Naive thymus-derived CD4-positive, alpha-beta T cell (primary cell): ENCODE measurements around the gene ZNF81. TPM values are rescaled to one million over a fixed set of nuclear protein-coding genes. Genes with fewer than 3 reads are reported as not detected.

ENCODE experiments used
- ATAC-seq: fragments of 150-1000 bp; cut with Tn5 transposase; 2 replicates; pipeline ENCODE4 v1.10.0; 2021; ENCODE audit warnings: mild to moderate bottlenecking, moderate library complexity
- CTCF ChIA-PET: fragments of 350-600 bp; sonication (Branson Sonifier 250); formaldehyde crosslinking; loops from one replicate; lab custom pipeline; 2021; ENCODE audit warnings: antibody characterized with exemption; lab: Charles Lee
- POLR2A ChIA-PET: fragments of 350-600 bp; sonication (Branson Sonifier 250); formaldehyde crosslinking; loops from one replicate; lab custom pipeline; 2021; ENCODE audit warnings: antibody characterized with exemption, inconsistent platforms; lab: Charles Lee
- DNase-seq, 9 donors: peaks; one replicate each; pipeline versions ENCODE4 v3.0.0 to v3.0.0-alpha.2; 2020 to 2022; ENCODE audit warnings: mixed read lengths in 1 of 9
- H3K27ac ChIP-seq: one replicate; pipeline ENCODE4 v1.7.0; 2013; ENCODE audit warnings: mild to moderate bottlenecking, low read depth, low read length, moderate library complexity
- H3K27me3 ChIP-seq, 2 donors: one replicate each; pipeline ENCODE4 v1.7.0; 2013; ENCODE audit warnings: low read length in 2 of 2, mild to moderate bottlenecking in 2 of 2, moderate library complexity in 2 of 2; ENCODE audit not compliant: control insufficient read depth in 2 of 2, insufficient read depth in 2 of 2
- H3K36me3 ChIP-seq, 3 experiments: 1 replicate in 2 of 3; 2 replicates in 1 of 3; pipeline ENCODE4 v1.7.0; 2013; ENCODE audit warnings: low read length in 3 of 3, mild to moderate bottlenecking in 3 of 3, moderate library complexity in 1 of 3; ENCODE audit not compliant: insufficient read depth in 3 of 3, control insufficient read depth in 2 of 3
- H3K4me1 ChIP-seq, 2 donors: one replicate each; pipeline ENCODE4 v1.7.0; 2013; ENCODE audit warnings: low read length in 2 of 2, mild to moderate bottlenecking in 2 of 2, moderate library complexity in 1 of 2; ENCODE audit not compliant: control insufficient read depth in 2 of 2, insufficient read depth in 2 of 2
- H3K4me3 ChIP-seq: 2 replicates; pipeline ENCODE4 v1.7.0; 2013; ENCODE audit warnings: mild to moderate bottlenecking, low read length
- H3K9me3 ChIP-seq, 3 experiments: 1 replicate in 2 of 3; 2 replicates in 1 of 3; pipeline ENCODE4 v1.7.0; 2013; ENCODE audit warnings: low read length in 3 of 3; ENCODE audit not compliant: control insufficient read depth in 2 of 3
- H3K27ac Mint-ChIP-seq, 9 donors: one replicate each; pipeline ENCODE4 v1.8.0; 2020 to 2022; ENCODE audit warnings: mixed read lengths in 9 of 9, mild to moderate bottlenecking in 8 of 9, moderate library complexity in 5 of 9, inconsistent platforms in 2 of 9
- H3K27me3 Mint-ChIP-seq, 5 donors: one replicate each; pipeline ENCODE4 v1.8.0; 2021 to 2022; ENCODE audit warnings: mixed read lengths in 5 of 5, mild to moderate bottlenecking in 1 of 5
- H3K36me3 Mint-ChIP-seq, 5 donors: one replicate each; pipeline ENCODE4 v1.8.0; 2020 to 2022; ENCODE audit warnings: mixed read lengths in 5 of 5, mild to moderate bottlenecking in 3 of 5, inconsistent platforms in 1 of 5
- H3K4me1 Mint-ChIP-seq, 7 donors: one replicate each; pipeline ENCODE4 v1.8.0; 2020 to 2022; ENCODE audit warnings: mixed read lengths in 7 of 7, mild to moderate bottlenecking in 3 of 7, inconsistent platforms in 1 of 7
- H3K4me3 Mint-ChIP-seq, 10 donors: one replicate each; pipeline ENCODE4 v1.8.0; 2020 to 2022; ENCODE audit warnings: mild to moderate bottlenecking in 10 of 10, mixed read lengths in 10 of 10, moderate library complexity in 6 of 10, inconsistent platforms in 2 of 10
- H3K9me3 Mint-ChIP-seq, 11 donors: one replicate each; pipeline ENCODE4 v1.8.0; 2020 to 2022; ENCODE audit warnings: mixed read lengths in 11 of 11, mild to moderate bottlenecking in 4 of 11, inconsistent platforms in 1 of 11, moderate library complexity in 1 of 11
- intact Hi-C, 2 donors: fragments of 100-400 bp; cut with micrococcal nuclease; formaldehyde crosslinking; loops; one replicate each; pipeline ENCODE4 v1.15.1; 2023
- polyA plus RNA-seq, 2 donors: library from polyadenylated mRNA; unstranded; fragments of 300-500 nt; fragmentation: Illumina TruSeq; gene quantifications; one replicate each; pipeline ENCODE4 v1.2.3, GENCODE V29; 2021
- total RNA-seq, 6 experiments: library from RNA in 5 of 6; stranded (reverse) in 5 of 6; gene quantifications; 1 replicate in 5 of 6; 2 replicates in 1 of 6; pipeline ENCODE4 v1.2.3 and lab custom pipeline; 2021 to 2026

Gene ZNF81
- total and polyA plus RNA-seq, 7 experiments from 2014 or later: 2.1 to 14.7 (median 11.4) TPM

GRCh38 chrX:47854474-47854873 lies 17.8 kb downstream of the ZNF81 start:
- DNase-seq (peak in 7 of 9 donors; percentile 10 to 46 (median 32)), ATAC-seq (peak; percentile 65)
- no peak overlapping the region for H3K4me3 ChIP-seq
- Mint-ChIP-seq H3K9me3 (no peaks in the 10 kb centered on the region), H3K27ac (peak overlapping the region in 2 of 9 donors; percentile 11 to 51), H3K4me3 (no peak overlapping the region), H3K27me3 (no peaks in the 10 kb centered on the region), H3K36me3 (peaks cover 0 to 17% (median 4%) of the 10 kb centered on the region in 5 donors), H3K4me1 (peaks cover 0 to 6% (median 4%) of the 10 kb centered on the region in 7 donors)
- H3K27ac ChIP-seq: no peak overlapping the region
- H3K4me1 ChIP-seq: no peaks in the 10 kb centered on the region
- no peaks in the 10 kb centered on the region for H3K27me3 ChIP-seq
- ChIA-PET CTCF (interaction anchor here (0.7 to 1.9 kb wide), 4 partner anchors 22 to 173 kb away, joined by 3 to 11 read pairs (median 8); no protein-coding TSS in a partner anchor), POLR2A (no interaction called here)
- no peaks in the 10 kb centered on the region for H3K36me3 ChIP-seq
- H3K9me3 ChIP-seq: no peaks in the 10 kb centered on the region
- intact Hi-C loops: loop anchor here (1.0 to 2.0 kb wide), 2 partner anchors 104 to 172 kb away; no protein-coding TSS in a partner anchor

GRCh38 chrX:47859686-47860085 lies 23.0 kb downstream of the ZNF81 start:
- intact Hi-C loops: no loop called here
- H3K27me3 ChIP-seq: no peaks in the 10 kb centered on the region
- no peaks in the 10 kb centered on the region for H3K4me1 ChIP-seq
- peaks cover 4 to 26% (median 16%) of the 10 kb centered on the region in 5 donors for H3K36me3 Mint-ChIP-seq
- no peak overlapping the region for H3K4me3 Mint-ChIP-seq
- no peaks in the 10 kb centered on the region for H3K9me3 Mint-ChIP-seq
- H3K27ac Mint-ChIP-seq: no peak overlapping the region
- CTCF ChIA-PET: interaction anchor here (0.6 kb wide), 2 partner anchors 11 to 167 kb away, joined by 3 read pairs; no protein-coding TSS in a partner anchor
- no peak for DNase-seq
- no peak for ATAC-seq
- H3K4me3 ChIP-seq: no peak overlapping the region
- POLR2A ChIA-PET: no interaction called here
- no peak overlapping the region for H3K27ac ChIP-seq
- H3K27me3 Mint-ChIP-seq: no peaks in the 10 kb centered on the region
- H3K4me1 Mint-ChIP-seq: peaks cover 0 to 5% (median 0%) of the 10 kb centered on the region in 7 donors
- no peaks in the 10 kb centered on the region for H3K9me3 ChIP-seq
- peaks cover 0 to 15% (median 0%) of the 10 kb centered on the region in 3 experiments for H3K36me3 ChIP-seq

- no peak overlapping the region for H3K27ac ChIP-seq
These were observed 26.0 kb downstream of the ZNF81 start for GRCh38 chrX:47862680-47863079.

GRCh38 chrX:47863187-47863586 lies 26.5 kb downstream of the ZNF81 start:
- DNase-seq (no peak), ATAC-seq (no peak)
- Histone ChIP-seq H3K36me3 (peaks cover 0 to 15% (median 0%) of the 10 kb centered on the region in 3 experiments), H3K4me3 (no peak overlapping the region), H3K9me3 (no peaks in the 10 kb centered on the region), H3K27me3 (no peaks in the 10 kb centered on the region), H3K4me1 (no peaks in the 10 kb centered on the region), H3K27ac (no peak overlapping the region)
- ChIA-PET POLR2A (no interaction called here), CTCF (interaction anchor here (1.2 kb wide), 1 partner anchor 12 kb away, joined by 3 read pairs; no protein-coding TSS in a partner anchor)
- Mint-ChIP-seq H3K27me3 (no peaks in the 10 kb centered on the region), H3K36me3 (peaks cover 4 to 33% (median 30%) of the 10 kb centered on the region in 5 donors), H3K27ac (no peak overlapping the region), H3K9me3 (no peaks in the 10 kb centered on the region), H3K4me1 (peaks cover 0 to 5% (median 0%) of the 10 kb centered on the region in 7 donors), H3K4me3 (no peak overlapping the region)
- intact Hi-C loops: no loop called here

More at GRCh38 chrX:47862680-47863079, 26.0 kb downstream of the ZNF81 start:
- POLR2A ChIA-PET: no interaction called here
- no peak overlapping the region for H3K4me3 ChIP-seq
- Mint-ChIP-seq H3K9me3 (no peaks in the 10 kb centered on the region), H3K27ac (peak overlapping the region in 1 of 9 donors; percentile 36), H3K4me1 (peaks cover 0 to 5% (median 0%) of the 10 kb centered on the region in 7 donors), H3K27me3 (no peaks in the 10 kb centered on the region), H3K4me3 (no peak overlapping the region), H3K36me3 (peaks cover 4 to 33% (median 30%) of the 10 kb centered on the region in 5 donors)
- H3K9me3 ChIP-seq: no peaks in the 10 kb centered on the region
- H3K36me3 ChIP-seq: peaks cover 0 to 15% (median 0%) of the 10 kb centered on the region in 3 experiments
- H3K4me1 ChIP-seq: no peaks in the 10 kb centered on the region
- CTCF ChIA-PET: interaction anchor here (1.2 kb wide), 1 partner anchor 12 kb away, joined by 3 read pairs; no protein-coding TSS in a partner anchor
- DNase-seq: no peak
- no peak for ATAC-seq
- intact Hi-C loops: no loop called here
- H3K27me3 ChIP-seq: no peaks in the 10 kb centered on the region

- Mint-ChIP-seq H3K9me3 (peaks cover 0 to 2% (median 0%) of the 10 kb centered on the region in 11 donors), H3K4me3 (no peak overlapping the region), H3K4me1 (peaks cover 0 to 5% (median 0%) of the 10 kb centered on the region in 7 donors), H3K27ac (no peak overlapping the region), H3K36me3 (peaks cover 4 to 41% (median 33%) of the 10 kb centered on the region in 5 donors), H3K27me3 (no peaks in the 10 kb centered on the region)
- H3K4me1 ChIP-seq: no peaks in the 10 kb centered on the region
- no peak overlapping the region for H3K27ac ChIP-seq
- peaks cover 0 to 15% (median 0%) of the 10 kb centered on the region in 3 experiments for H3K36me3 ChIP-seq
- CTCF ChIA-PET: no interaction called here
- ATAC-seq (no peak), DNase-seq (no peak)
- no peak overlapping the region for H3K4me3 ChIP-seq
- POLR2A ChIA-PET: no interaction called here
- no peaks in the 10 kb centered on the region for H3K9me3 ChIP-seq
- intact Hi-C loops: no loop called here
- no peaks in the 10 kb centered on the region for H3K27me3 ChIP-seq
These were observed 27.6 kb downstream of the ZNF81 start for GRCh38 chrX:47864300-47864699.

GRCh38 chrX:47864785-47865184 lies 28.1 kb downstream of the ZNF81 start:
- Histone ChIP-seq H3K27ac (no peak overlapping the region), H3K27me3 (no peaks in the 10 kb centered on the region), H3K4me1 (no peaks in the 10 kb centered on the region), H3K9me3 (no peaks in the 10 kb centered on the region), H3K4me3 (no peak overlapping the region), H3K36me3 (peaks cover 0 to 15% (median 0%) of the 10 kb centered on the region in 3 experiments)
- Mint-ChIP-seq H3K36me3 (peaks cover 4 to 41% (median 29%) of the 10 kb centered on the region in 5 donors), H3K27ac (no peak overlapping the region), H3K4me1 (peaks cover 0 to 5% (median 0%) of the 10 kb centered on the region in 7 donors), H3K4me3 (no peak overlapping the region), H3K27me3 (no peaks in the 10 kb centered on the region), H3K9me3 (peaks cover 0 to 2% (median 0%) of the 10 kb centered on the region in 11 donors)
- POLR2A ChIA-PET: no interaction called here
- CTCF ChIA-PET: no interaction called here
- intact Hi-C loops: no loop called here
- no peak for ATAC-seq
- DNase-seq: no peak
